ENCODE data around the gene ADIPOR1.
"Not testable (repeated sequence)": the region's sequence is repeated elsewhere in the genome, so short reads cannot be mapped to it uniquely, and the experiment has no call there.

ADIPOR1 gene, protein sequence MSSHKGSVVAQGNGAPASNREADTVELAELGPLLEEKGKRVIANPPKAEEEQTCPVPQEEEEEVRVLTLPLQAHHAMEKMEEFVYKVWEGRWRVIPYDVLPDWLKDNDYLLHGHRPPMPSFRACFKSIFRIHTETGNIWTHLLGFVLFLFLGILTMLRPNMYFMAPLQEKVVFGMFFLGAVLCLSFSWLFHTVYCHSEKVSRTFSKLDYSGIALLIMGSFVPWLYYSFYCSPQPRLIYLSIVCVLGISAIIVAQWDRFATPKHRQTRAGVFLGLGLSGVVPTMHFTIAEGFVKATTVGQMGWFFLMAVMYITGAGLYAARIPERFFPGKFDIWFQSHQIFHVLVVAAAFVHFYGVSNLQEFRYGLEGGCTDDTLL

DNA sequence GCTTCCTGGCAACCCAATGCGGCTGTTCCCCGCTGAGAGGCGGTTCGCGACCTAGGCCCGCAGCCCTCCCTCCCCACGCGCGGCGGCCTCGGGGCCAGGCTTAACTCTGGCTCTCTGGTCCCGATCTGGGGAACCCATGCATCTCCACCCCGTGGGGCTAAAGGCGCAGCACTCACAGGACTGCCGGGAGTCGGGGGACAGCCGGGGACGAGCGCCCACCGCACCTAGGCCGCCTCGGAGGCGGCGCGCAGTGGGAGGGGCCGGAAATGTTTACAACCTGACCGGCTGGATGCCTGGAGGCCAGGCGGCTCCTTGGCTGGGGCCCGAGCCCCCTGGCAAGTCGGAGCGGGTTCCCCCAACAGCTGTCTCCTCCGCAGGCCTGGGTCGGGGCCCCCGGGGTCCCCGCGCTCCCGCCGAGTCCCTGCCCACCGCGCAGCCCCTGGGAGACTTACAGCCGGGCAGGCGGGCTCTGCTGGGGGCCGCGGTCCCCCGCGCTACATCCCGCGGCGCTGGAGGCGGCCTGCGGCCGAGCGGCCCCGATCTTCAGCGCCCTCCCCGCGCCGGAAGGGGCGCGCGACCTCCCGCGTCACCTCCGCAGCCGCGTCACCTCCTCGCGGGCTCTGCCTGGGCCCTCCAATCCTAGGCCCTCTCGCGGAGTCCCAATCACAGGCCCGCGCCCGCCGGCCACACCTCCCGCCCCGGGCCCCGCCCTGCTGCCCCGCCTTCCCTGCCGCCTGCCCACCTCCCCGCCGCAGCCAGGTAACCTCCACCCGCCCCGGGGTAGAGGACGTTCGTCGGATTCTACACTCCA, at the start of gene ADIPOR1:
Gene ADIPOR1 (minus strand): TSS at position 580 of the 811 bp plus-strand sequence. CDS start 7,242 bp downstream, outside the sequence.
- peak; percentile 92 for DNase-seq

DNA sequence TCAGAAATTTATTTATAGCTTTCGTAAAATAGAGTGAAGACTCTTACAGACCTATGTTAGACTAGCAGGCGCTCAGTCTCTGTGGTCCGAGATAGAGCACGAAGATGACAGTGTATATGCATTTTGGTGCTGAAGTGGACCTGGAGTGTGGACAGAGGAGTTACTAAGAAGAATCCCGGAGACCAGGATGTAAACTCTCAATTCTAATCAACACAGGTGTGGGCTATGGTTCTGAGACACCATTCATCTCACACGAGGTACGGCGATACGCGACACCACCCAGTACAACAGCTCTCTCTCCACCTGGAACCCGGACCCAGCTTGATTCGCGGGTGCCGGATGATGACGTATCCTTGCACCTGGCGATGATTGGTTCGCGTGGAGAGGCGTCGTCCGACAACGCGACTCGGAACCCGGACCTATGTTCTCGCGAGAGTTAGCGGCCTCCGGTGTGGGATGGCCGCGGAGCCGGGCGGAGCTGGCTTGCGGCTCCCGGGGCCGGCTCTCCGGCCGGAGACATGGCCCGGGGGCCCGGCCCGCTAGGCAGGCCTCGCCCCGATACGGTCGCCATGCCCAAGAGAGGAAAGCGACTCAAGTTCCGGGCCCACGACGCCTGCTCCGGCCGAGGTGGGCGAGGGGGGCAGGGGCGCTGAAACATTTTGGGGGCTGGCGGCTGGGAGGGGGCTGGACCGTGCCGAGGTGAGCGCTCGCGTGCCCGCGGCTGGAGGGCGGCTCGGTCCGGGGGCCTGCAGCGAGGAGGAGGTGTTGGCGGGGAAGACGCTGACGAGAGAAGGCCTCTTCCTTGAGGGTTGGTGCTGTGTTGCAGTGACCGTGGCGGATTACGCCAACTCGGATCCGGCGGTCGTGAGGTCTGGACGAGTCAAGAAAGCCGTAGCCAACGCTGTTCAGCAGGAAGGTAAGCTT, 49.1 kb upstream of the ADIPOR1 start, which contains the start of gene TMEM183A:
Gene TMEM183A (plus strand): TSS at position 427 of the 924 bp plus-strand sequence. CDS start 92 bp downstream, at position 519.
- peak; percentile 97 for DNase-seq

DNA sequence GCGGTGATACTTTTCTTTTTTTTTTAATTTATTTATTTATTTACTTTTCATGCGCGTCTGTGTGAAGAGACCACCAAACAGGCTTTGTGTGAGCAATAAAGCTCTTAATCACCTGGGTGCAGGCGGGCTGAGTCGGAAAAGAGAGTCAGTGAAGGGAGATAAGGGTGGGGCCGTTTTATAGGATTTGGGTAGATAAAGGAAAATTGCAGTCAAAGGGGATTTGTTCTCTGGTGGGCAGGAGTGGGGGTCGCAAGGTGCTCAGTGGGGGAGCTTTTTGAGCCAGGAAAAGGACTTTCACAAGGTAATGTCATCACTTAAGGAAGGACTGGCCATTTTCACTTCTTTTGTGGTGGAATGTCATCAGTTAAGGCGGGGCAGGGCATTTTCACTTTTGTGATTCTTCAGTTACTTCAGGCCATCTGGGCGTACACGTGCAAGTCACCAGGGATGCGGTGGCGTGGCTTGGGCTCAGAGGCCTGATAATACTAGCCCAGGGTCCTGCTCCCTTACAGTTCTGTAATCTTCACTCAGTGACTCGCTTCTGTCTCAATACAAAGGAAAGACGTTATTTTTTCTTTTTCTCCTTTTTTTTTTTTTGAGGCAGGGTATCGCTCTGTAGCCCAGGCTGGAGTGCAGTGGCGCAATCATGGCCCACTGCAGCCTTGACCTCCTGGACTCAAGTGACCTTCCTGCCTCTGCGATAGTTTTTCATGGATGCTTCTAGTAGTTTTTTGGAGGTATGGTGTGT, 47.5 kb upstream of the ADIPOR1 start:
- not testable (repeated sequence) for DNase-seq

DNA sequence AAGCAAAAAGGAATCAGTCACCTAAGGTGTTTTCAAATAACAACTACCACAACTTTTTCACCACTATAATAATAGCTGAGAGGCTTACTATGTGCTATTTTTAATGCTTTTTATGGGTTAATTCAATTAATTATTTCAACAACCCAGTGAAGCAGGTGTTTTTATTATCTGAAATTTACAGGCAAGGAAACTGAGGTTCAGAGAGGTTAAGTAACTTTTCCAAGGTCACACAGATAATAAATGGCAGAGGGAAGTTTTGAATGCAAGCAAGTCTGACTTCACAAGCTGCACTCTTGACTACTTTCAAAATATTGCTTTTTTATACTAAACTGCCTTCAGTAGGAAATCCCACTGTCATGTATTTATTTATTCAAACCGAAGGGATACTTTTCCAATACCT, 44.8 kb upstream of the ADIPOR1 start:
- no peak for DNase-seq

DNA sequence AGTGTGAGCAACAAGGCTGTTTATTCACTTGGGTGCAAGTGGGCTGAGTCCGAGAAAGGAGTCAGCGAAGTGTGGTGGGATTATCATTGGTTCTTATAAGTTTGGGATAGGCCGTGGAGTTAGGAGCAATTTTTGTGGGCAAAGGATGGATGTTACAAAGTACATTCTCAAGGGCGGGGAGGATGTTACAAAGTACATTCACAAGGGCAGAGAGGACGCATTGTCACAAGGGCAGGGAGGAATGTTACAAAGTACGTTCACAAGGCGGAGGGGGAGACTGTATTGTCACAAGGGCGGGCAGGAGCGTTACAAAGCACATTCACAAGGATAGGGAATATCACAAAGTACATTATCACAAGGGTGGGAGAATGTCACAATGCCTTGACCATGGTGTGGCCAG, 43.9 kb upstream of the ADIPOR1 start:
- no peak for DNase-seq

DNA sequence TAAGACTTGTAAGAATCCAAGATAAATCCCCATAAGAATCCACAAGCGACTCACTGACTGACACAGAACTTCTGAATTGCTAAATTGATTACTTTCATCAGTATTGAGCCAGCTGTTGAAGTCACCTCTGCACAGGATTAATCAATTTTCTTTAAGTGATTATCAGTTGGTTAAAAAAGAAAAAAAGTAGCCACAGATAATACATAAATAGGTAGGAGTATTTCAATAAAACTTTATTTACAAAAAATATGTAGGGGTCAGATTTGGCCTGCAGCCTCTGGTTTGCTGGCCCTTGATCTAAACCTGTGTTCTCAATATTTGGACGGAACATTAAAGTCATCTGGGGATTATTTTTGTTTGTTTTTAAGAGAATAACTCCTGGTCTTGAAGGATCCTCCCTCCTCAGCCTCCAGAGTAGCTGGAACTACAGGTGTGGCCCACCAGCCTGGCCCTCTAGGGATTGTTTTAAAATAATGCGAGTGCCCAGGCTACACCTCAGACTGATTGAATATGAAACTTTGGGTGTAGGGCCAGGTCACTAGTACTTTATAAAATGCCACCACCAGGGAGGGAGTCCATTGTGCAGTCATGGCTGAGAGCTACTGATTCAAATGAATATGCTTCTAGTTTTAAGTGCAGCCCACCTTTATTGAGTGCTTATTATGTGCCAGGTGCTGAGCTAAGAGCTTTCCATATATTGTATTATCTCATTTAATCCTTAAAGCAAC, 42.3 kb upstream of the ADIPOR1 start:
- DNase-seq, result no peak

DNA sequence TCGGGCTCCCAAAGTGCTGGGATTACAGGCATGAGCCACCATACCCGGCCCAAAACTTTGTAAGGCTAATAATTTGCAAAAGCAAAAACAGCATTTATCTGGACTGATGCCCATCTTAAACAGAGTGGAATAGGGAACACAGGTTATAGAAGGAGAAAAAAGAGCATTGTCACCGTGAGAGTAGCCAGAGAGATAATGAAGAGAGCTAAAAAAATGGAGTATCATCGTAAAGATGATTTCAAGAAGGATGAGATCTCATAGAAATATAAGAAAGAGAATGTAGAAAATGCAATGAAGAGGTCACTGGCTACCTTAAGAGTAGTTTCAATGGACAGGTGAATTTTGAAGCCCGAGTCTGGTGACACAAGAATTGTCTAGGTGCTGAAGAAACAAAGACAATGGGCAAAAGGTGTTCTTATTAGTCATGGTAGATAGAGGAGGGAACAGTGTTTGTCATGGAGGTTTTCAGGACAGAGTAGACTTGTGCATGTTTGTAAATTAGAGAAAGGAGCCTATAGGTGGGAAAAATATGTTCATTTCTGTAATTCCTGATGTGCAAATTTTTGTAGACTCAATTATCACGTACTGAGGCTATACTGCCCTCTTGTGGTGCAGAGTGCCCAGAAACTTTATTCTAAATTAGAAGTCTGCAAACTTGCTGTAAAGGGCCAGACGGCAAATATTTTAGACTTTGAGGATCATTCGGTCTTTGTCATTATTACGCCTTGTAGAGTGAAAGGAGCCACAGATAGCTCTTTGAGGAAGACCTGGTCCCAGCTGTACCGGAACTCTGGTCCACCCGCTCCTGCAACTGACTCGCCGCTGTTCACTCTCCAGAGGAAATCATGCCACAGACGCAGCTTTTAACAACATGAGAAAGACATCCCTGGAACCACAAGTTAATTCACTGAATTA, 41.0 kb upstream of the ADIPOR1 start:
- DNase-seq, result peak; percentile 43

DNA sequence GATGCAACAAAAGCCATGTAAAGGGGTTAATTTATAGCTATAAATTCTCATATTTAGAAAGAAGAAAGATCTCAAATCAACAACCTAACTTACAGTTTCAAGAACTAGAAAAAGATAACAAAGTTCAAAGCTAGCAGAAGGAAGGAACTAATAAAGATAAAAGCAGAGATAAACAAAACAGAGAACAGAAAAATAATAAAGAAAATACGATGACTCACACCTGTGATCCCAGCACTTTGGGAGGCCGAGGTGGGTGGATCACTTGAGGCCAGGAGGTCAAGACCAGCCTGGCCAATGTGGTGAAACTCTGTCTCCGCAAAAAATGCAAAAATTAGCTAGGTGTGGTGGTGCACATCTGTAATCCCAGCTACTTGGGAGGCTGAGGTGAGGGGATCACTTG, 36.6 kb upstream of the ADIPOR1 start:
- DNase-seq, result no peak

DNA sequence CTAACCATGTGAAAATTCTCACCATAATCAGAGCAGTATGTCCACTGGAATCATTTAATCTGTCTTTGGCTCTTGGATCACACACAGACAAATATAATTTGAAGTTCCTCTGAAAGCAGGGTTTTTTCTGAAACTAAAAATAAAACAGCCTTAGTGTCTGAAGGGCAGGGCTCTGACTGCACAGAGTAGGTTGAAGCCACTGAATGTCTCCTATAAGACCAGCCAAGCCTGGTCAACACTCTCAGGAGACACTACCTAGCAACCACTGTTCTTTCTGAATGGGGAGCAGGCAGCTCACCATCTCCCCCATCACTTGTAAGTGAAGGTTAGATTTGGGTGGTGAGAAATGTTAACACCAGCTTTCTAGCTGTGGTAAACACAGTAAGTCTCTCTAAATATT, 33.0 kb upstream of the ADIPOR1 start:
- no peak for DNase-seq

DNA sequence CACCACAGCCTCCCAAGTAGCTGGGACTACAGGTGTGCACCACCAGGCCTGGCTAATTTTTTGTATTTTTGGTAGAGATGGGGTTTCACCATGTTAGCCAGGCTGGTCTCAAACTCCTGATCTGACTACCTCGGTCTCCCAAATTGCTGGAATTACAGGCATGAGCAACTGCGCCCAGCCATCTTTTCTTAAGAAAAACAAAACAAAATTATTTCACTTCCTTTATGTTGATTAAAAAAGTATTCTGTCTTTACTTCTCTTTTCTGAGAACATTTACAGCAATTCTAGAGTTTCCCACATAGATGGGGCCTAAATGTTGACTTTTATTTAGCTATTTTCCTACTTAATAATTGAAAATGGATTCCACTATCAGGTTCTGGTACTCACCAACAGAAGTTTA, 31.8 kb upstream of the ADIPOR1 start:
- no peak for DNase-seq

DNA sequence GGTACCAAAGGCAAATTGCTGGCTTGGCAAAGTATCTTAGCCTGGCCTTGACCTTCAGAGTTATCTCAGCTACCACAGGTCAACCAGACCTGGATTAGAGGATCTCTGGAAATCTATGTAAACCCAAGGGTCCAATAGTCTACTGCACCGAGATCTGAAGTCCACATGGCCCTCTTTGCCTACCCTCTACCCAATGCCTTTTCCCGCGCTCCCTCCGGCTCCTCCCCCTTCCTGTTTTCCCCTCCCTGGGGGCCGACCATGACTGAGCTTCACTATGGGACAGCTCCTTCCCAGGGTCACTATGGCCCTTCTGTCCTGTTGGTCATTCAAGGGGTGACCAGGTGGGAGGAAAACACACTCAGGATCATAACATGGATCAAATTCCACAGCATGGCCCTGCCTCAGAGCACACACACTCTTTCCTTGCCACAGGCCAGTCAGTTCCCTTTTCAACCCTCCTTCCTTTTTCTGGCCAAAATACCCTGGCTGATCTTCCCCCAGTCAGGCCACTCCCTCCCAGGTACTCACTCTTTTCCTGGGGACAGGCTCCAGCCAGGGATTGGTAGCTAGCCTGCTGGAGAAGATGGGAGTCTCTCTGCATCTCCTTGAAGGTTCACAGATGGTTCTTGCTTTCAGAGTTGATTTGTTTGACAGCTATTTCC, 29.9 kb upstream of the ADIPOR1 start:
- no peak for DNase-seq

DNA sequence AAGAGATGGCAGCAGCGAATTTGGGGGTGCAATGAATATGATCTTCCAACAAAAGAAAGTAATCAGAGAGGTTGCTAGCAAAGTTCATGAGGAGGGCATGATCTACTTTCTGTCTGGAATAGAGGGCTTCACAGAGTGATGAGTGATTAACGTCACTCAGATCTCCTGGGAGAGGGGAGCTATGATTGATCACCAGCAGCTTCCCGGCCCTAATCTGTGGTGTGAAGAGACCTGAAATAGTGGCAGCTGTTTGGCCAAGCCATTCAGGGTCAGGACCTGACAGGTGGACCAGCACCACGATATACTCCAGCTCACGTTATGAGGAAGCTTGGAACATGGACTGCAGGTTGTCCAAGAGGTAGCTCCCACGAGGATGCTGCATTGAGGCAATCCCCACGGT, 29.1 kb upstream of the ADIPOR1 start:
- no peak for DNase-seq

DNA sequence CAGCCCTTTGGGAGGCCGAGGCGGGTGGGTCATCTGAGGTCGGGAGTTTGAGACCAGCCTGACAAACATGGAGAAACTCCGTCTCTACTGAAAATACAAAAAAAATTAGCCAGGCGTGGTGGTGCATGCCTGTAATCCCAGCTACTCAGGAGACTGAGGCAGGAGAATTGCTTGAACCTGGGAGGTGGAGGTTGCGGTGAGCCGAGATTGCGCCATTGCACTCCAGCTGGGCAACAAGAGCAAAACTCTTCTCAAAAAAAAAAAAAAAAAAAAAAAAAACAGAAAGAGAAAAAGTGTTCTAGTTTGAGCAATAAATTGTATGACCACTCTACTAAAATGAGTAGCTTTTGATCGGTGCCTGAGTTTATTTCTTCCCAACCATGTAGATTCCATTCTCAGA, 28.0 kb upstream of the ADIPOR1 start:
- DNase-seq, result not testable (repeated sequence)

DNA sequence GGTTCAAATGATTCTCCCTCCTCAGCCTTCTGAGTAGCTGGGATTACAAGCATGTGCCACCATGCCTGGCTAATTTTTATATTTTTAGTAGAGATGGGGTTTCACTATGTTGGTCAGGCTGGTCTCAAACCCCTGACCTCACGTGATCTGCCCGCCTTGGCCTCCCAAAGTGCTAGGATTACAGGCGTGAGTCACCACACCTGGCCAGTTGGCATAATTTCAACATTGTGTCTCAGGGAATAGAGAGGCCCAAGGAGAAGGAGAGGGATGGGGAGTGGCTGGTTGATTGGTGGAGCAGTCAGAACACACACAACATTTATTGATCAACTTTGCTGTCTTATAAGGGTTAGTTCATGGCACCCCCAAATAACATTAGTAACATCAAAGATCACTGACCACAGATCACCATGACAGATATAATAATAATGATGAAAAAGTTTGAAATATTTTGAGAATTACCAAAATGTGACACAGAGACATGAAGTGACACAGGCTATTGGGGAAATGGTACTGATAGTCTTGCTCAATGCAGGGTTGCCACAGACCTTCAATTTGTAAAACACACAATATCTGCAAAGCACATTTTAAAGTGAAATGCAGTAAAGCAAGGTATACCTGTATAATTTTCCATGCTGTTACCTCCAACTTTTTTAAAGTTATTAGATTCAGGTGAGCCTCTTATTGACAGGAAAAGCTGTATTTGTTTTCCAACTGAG, 24.8 kb upstream of the ADIPOR1 start:
- DNase-seq, result no peak

DNA sequence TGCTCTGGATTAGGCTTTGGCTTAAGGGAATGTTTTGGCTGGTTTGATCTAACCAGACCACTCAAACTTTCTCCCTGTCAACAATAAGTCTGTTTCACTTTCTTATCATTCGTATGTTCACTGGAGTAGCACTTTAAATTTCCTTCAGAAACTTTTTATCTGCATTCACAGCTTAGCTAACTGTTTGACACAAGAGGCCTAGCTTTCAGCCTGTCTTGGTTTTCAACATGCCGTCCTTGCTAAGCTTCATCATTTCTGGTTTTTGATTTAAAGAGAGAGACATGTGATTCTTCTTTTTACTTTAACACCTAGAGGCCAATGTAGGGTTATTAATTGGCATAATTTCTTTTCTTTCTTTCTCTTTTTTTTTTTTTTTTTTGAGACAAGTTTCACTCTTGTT, 23.8 kb upstream of the ADIPOR1 start:
- DNase-seq, result no peak

DNA sequence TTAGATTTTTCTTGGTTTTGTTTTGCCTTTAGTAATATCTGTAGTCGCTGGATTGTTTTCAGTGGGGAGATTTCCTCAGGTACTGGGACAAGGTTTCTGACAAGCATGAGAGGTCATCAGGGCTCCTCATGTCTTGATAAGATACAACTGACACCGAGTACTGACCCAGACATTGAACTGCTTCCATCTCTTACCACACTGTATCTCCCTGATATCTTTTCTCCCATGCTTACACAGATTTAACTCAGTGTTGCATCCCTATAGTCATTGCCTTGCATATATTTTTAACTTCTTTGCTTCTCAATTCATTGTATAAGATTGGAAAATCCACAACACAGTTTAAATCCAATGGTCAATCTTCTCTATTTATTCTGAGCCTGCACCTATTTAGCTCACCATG, 21.3 kb upstream of the ADIPOR1 start:
- DNase-seq, result no peak

DNA sequence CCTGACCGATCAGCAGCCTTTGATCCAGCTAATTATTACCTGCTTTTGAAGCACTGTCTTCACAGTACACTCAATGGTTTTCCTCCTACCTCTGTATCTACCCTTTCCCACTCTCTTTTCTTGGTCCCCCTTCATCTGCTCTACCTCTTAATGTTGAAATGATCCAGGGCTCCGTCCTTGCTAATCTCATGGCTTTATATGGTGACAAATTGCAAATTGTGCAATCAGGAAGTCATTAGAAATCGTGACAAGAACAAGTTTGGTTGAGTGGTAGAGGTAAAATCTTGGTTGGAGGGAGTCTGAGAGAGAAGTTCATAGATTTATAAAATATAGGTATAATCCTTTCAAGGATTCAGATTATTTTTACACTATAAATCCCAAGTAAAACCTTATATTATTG, 18.5 kb upstream of the ADIPOR1 start:
- DNase-seq, result no peak

DNA sequence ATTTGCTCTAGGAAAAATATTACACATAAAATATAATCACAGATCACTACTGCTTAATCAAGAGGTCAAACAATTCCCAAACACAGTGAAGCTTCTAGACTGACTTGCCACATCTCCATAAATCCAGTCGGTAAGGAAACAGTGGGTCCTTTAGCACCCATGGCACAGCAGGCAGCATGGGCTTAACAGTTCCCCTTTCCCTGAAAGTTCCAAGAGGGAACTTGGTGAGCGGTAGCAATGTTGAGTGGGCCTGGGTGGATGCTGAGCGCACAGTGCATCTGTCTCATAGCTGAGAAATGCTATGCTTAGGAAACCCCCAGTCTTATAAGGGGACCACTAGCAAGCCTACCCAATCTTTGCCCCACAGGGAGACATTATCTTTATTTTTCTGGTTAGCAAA, 16.7 kb upstream of the ADIPOR1 start:
- DNase-seq, result no peak

DNA sequence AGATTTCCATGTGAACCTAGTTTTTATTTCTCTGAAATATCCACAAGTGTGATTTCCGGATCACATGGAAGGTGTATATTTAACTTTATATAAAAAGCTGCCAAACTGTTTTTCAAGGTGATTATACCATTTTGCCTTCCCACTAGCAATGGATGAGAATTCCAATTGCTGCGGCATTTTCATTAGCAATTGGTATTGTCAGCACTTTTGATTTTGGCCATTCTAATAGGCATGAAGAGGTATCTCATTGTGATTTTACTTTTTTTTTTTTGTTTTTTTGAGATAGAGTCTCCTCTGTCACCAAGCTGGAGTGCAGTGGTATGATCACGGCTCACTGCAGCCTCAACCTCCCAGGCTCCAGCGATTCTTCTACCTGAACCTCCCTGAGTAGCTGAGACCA, 13.9 kb upstream of the ADIPOR1 start:
- DNase-seq, result no peak
